HG02678 (cell line): Measurements from ENCODE around the gene AMPD3.

Experiments used
- ATAC-seq: cut with Tn5 transposase; IDR thresholded peaks from one replicate; pipeline ENCODE4 v1.9.1; 2021; ENCODE audit warnings: mild to moderate bottlenecking, moderate library complexity; ENCODE audit not compliant: unreplicated experiment

Gene AMPD3

DNA sequence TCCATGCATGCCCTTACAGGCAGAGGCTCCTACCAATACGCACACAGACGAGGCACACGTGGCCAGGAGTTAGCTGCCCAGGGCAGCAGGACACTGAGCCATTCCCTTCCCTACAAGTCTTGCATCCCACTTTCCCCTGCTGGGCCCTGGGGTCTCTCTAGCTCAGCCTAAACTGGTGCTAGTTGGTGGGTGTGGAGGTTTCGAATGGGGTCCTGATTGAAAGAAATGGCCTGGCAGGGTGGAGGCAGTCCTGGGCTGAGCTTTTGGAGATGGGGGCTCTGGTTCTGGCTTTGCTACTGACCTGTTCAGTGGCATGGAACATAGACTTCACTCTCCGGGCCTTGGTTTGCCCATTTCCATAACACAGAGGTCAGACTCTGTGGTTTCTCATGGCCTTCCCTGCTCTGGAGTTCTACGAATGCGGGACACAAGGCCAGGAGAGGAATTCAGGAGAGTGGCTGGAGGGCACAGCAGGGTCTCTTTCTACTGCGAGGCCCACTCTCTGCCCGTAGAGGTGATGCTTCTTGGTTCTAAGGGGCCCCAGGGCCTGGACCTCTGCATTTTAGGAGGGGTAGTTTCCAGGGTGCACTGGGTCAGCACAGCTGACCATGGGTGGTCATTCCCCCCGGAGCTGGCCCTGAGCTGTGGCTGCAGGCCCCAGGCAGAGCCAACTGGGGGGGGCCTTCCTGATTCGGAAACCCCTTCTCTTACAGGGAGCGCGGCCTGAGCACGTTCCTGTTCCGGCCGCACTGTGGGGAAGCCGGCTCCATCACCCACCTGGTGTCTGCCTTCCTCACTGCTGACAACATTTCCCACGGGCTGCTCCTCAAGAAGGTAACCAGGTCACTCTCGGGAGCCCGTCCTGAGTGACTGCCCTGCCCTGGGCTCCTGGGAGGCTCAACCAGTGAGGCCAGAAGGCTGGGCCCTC lies 46.0 kb downstream of the AMPD3 start:
- no peak for ATAC-seq

DNA sequence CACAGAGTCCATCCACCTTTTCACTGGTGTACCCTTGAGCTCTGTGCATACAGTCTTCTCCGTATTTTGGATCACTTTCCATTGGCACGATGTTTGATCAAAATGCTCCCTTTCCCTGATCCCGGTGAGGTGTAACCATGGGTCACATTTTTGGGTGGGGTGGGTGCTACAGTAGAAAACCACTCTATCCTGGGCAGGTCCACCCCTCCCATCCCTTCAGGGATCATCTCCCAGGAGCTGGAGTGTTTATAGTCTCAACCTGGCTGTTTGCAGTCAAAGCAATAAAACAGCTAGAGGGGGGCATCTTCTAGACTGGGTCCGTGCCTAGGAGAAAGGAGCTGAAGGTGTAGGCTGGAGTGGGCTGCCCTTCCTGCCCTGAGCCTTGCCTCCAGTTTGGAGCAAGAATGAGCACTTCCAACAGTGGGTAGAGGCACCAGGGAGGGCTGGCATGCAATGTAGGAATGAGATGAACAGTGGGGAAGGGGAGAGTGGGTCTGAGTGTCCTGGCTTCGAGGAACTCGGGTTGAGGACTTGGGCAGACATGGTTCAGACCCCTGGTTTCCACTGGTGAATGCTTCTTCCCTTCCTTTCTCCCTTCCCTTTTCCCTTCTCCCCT lies 47.1 kb downstream of the AMPD3 start:
- ATAC-seq: no peak

DNA sequence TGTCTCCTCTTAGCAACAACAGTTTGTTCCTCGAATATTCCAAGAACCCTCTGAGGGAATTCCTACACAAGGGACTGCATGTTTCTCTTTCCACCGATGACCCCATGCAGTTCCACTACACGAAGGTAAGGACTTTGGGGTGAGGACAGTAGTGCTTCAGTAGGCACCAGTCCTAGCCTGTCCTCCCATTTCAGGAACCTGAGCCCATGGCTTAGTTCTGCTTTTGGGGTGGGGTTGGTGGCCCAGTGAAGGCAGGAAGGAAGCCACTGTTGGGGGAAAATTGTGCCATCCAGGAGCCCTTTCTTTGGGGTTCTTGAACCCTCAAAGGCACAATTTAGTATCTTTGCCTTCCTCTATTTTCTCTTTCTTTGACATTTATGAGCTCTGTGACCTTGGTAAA lies 47.7 kb downstream of the AMPD3 start:
- no peak for ATAC-seq

DNA sequence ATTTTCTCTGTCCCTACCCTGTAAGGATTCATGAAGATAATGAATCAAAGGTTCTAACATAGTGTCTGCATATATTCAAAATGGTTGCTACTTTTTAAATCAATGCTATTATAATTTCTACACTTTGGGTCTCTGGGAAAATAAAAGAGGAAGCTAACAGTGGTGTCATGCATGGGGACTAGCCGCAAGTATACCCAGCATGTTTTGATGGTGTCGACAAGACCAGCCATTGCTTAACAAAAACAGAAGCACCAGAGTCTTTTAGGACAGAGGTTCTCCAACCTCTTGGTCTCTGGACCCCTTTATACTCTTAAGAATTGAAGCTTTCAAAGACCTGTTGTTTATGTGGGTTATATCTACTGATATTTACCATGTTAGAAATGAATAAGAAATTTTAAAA lies 48.2 kb downstream of the AMPD3 start:
- no peak for ATAC-seq

DNA sequence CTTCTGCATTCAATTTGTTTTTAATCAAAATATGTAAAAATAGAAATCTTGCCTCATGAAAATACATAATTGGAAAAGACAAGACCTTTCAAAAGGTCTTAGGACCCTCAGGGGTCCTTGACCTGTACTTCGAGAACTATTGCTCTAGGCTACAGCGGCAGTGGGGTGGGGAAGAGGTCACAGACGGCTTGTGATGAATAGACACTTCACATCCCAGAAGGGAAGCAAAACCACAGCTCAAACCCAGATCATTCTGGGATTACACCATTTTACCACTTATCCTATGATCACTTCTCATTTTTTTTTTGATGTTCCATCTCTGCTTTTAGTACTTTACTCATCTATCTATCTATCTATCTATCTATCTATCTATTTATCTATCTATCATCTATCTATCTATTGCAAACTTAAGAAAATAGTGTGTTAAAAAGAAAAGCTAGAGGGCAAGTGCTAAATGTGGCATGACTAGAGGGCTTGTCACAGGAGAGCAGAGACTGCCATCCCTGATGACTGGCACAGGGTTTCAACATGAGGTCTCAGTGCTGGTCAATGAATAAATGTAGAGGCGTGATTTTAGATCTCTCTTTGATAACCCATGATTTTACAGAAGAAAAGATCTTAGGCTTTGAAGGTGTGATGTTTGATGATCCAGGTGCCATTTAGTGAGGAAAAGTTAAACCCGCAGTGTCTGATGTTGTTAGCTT lies 48.9 kb downstream of the AMPD3 start:
- ATAC-seq: no peak

DNA sequence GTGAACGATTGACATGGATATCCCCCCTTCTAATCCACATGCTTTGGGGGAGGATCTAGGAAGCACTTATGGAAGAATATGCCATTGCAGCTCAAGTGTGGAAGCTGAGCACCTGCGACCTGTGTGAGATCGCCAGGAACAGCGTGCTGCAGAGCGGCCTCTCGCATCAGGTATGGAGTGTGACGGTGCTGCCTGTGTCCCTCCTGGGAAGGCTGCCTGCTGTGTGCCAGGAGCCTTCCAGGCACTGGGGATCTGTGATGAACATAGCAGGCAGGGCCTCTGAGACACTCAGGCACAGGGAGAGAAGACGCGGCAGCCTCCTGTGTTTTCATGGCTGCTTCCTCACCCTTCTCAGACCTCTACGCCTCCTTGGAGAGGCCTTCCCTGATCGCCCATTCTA lies 49.4 kb downstream of the AMPD3 start:
- ATAC-seq: no peak

DNA sequence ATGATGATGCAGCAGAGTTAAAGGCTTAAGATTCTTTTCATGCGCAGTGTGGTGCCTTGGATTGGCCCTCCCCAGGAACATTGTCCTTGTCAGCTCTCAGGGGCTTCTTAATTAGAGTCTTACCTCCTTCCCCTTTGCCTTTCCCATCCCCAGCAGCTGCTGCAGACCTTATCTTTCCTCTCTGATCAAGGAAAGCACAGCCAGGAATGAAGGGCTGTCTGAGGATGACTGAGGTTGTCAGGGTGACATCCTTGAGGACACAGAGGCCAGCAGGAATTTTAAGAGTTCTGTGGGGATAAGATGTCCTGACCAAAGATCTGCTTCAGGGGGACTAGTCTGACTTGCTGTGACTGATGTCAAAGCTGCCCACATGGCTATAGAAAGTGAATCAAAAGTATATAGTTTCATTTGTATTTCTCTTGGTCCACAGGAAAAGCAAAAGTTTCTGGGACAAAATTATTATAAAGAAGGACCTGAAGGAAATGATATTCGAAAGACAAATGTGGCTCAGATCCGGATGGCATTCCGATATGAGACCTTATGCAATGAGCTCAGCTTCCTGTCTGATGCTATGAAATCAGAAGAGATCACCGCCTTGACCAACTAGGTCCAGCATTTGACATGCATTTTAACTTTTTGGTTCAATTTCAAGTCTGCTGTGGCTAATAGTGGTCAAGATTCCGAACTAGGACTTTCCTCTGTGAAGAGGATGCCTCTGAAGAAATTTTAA lies 50.4 kb downstream of the AMPD3 start:
- no peak for ATAC-seq

DNA sequence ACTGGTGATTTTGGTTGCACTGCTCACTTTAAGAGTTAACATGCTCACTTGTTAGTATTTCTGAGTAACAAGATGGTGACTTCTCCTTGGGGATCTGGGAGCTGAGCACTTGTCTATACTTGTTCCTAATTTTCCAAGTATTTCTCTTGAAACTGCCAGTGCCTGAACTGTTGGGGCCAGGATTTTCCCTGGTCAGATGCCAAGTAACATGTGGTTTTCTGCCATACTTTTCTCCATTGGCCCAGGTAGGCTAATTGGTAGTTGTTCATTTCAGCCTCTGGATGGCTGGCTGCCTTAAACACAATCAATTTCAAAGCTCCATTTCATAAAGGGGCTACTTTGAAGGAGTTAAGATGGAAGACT lies 50.9 kb downstream of the AMPD3 start:
- no peak for ATAC-seq

DNA sequence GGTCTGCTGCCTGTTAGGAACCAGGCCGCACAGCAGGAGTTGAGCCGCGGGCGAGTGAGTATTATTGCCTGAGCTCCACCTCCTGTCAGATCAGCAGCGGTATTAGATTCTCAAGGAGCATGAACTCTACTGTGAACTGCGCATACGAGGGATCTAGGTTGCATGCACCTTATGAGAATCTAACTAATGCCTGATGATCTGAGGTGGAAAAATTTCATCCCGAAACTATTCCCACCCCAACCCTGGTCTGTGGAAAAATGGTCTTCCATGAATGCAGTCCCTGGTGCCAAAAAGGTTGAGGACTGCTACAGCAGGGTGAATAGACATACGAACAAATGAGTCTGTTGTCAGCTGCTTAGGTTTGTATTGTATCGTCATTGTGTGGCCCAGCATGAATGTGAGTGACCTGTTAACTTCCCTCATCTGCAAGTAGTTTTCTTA lies 56.1 kb downstream of the AMPD3 start:
- ATAC-seq: no peak

DNA sequence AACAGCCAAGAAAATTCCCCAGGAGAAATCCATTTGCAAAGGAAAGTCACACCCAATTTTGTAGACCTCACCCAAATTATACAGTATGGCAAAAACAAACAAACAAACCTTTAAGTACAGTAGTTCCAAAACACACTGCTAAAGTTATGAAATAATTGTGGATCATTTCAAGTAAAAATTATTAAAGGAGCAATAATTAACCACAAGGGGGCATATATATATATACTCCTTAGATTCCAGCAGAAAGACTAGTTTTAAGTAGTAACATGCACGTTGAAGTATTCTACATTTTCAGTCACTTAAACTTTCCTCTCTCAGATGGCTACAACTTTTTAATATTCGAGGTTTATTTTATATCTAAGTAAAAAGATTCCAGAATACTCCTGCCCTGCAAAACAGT lies 59.1 kb downstream of the AMPD3 start:
- ATAC-seq: no peak

DNA sequence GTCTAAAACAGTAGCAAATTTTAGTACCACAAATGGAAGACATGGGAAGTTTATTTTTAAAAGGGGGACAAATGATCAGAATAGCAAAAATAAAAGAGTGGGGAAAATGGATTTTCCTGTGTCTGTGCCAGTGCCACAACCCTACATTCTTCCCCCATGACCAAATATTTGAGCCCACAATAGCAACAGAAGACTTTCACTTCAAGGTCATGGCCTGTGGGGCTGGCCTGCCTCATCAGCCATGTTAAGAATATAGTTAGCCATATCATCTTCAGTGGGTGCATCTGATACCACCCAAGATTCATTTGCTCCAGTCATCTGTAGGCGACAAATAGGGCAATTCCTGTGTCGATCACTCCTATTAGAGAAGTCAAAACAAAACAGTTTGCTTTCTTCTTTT lies 59.6 kb downstream of the AMPD3 start:
- ATAC-seq: no peak

DNA sequence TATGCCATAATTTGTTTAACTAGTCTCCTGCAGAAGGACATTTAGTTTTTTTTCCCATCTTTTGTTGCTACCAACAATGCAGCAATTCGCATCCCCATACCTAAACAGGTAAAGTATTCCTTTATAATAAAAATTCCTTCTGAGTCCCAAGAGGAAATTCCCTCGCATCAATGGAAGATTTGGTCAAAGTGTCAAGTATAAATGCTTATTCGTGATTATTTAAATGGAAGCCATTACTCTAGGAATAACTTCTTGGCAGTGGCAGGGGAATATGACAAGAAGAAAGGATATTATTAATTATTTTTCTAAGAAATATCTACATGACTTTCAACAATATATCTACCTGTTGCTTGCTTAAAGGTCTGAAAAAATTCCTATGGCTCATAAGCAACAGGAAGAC lies 60.4 kb downstream of the AMPD3 start:
- no peak for ATAC-seq

DNA sequence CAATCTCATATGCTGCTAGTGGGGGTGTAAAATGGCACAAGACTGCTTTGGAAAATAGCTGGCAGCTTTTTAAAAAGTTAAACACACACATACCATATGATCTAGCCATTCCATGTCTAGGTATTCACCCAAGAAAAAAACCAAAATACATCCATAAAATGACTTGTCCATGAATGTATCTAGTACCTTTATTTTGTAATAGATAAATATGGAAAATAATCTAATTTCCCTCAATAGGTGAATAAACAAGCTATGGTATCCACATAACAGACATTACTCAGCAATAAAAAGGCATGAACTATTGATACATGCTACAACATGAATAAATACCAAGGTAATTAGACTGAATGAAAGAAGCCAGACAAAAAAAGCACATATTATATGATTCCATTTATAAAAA lies 63.1 kb downstream of the AMPD3 start:
- ATAC-seq: no peak

DNA sequence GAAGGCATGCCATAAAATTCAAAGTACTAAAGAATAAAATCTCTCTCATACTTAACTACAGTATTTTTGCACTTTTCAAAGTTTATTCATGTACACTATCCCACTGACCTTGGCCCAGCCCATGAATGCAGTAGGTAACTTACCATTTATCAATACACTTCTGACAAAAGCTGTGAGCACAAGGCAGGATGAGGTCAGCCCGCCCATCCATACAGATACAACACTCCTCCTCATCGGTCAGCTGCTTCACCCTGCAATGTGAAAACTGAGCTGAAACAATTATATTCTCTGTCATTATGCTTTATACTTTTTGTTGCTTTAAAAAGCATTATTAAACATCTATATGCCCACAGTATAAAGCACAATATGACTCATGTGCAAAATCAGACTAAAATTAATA lies 63.8 kb downstream of the AMPD3 start:
- no peak for ATAC-seq

DNA sequence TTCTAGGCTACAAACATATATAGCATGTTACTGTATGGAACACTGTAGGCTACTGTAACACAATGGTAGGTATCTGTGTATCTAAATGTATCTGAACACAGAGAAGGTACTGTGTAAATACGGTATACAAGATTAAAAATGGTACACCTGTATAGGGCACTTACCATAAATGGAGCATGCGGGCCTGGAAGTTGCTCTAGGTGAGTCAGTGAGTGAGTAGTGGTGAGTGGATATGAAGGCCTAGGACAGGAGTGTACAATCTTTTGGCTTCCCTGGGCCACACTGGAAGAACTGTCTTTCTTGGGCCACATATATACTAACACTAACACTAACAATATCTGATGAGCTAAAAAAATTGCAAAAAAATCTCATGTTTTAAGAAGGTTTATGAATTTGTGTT lies 64.6 kb downstream of the AMPD3 start:
- ATAC-seq: no peak

DNA sequence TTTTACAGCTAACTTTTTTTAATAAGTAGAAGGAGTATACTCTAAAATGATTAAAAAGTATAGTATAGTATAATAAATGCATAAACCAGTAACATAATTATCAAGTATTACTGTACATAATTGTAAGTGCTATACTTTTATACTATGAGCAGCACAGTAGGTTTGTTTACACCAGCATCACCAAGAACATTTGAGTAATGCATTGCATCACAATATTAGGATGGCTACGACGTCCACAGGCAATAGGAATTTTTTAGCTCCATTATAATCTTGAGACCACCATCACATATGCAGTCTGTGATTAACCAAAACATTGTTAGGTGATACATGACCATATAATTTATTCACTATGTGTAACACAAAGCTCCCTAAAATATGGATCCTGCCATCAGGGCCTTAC lies 65.5 kb downstream of the AMPD3 start:
- ATAC-seq: no peak

DNA sequence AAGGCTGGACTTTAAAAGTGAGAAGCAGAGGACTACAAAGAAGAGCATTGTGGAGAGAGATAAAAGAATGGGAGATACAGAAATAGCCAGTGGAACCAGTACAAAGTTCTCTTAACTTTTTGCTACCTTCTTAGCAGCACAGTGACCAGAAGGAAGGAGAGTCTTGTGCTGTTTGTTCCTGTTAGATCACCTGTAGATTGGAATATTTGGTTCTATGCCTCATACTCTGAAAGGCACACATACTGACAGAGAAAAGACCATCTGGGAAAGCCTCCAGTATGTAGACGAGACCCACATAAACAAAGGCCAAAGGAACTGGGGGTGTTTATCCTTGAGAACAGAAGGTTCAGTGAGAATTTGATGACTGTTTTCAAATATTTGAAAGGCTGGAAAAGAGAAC lies 67.2 kb downstream of the AMPD3 start:
- no peak for ATAC-seq

DNA sequence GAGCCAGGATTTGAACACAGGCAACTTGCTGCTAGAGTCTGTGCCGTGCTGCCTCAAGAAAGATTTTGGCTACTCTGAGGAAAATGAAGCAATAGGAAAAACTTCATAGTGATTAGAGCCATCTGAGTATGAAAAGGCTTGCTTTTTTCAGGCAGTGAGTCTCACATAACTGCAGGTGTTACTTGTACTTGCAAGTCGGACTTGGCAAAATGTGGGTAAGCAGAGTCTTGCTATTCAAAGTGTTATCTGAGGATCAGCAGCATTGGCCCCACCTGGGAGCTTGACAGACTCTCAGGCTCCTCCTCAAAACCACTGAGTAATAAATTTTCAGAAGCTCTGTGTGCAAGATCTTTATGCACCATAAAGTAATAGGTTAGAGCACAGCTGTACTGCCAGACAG lies 67.9 kb downstream of the AMPD3 start:
- no peak for ATAC-seq

DNA sequence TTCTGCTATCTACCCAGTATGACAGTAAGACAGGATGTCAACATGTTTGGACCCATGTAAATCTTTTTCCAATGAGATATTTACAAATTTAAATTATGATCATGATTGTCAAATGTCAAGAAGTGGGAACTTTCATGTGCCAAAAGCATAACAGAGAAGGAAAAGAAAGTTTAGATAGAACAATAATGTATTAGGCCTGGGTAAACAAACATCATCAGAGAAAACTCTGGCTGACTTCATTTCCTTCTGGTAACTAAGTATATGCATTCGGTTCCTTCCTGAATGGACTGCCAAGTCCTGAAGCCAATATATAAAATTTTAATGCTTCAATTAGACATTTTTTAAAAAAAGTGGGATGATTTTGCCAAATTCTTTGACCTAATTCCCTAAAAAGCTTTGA lies 69.4 kb downstream of the AMPD3 start:
- no peak for ATAC-seq

DNA sequence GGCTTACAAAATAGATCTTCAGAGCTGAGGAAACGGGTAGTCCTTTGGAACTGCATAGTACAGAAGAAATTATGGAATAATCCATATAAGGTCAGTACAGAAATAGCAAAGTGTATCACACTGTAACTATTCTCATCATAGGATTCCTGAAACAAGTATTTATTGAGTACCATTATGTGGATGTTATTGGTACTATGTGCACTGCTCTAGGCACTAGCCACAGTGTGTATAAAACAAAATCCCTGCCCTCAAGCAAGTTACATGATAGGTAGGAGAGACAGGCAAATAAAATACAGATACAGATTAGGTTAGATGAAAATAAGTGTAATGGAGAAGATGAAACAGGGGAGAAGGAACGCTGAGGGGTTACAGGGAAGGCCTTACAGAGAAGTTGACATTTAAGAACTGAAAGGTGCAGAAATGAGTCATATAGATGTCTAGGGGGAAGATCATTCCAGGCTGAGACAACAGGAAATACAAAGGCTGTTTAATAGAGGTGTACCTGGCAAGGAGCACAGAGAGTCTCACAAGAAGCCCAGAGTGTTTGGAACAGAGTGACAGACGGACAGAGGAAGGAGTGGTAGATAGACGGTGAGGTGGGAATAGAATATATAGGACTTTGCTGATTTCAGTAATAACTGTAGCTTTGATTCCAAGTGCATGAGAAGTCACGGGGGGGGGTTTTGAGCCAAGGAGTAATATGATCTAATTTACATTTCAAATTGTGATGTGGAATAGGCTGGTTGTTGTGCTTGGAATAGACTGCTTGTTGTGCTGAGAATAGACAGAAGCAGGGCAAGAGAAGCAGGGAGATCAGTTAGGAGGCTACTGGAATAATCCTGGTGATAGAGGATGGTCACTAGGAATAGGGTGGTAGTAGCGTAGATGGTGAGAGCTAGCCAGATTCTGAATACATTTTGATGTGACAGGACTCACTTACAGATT lies 72.2 kb downstream of the AMPD3 start:
- ATAC-seq: peak; percentile 62
